Activated naive CD4-positive, alpha-beta T cell treated with anti-CD3 and anti-CD28 coated beads, Interleukin-2, amount 10 ng/mL, durations not matched to agents 5 hours and 36 hours (primary cell): Measurements from ENCODE around the gene GNB1. TPM values are rescaled to one million over a fixed set of nuclear protein-coding genes. Genes with fewer than 3 reads are reported as not detected.

ENCODE experiments used
- total RNA-seq, 2 experiments: library from RNA; stranded (reverse); gene quantifications; one replicate each; pipeline ENCODE4 v1.2.3, GENCODE V29; 2021

GNB1 gene
- total RNA-seq: 100 to 1,000 TPM; 336 to 341 TPM

GRCh38 chr1:1890506-1891348, at the start of gene GNB1:
Gene GNB1 (minus strand): TSS chr1:1891087. CDS start chr1:1825453, 65,634 bp downstream.

GRCh38 chr1:1918901-1919303, 28.0 kb upstream of the GNB1 start, which contains the start of gene TMEM52:
Gene TMEM52 (minus strand): TSS chr1:1919279. CDS start chr1:1919265, 14 bp downstream.

GRCh38 chr1:1914971-1915692, 24.2 kb upstream of the GNB1 start, which contains the start of gene CALML6:
Gene CALML6 (plus strand): TSS chr1:1915260. CDS start chr1:1915281, 21 bp downstream.

GRCh38 chr1:1777950-1778662, 112.8 kb downstream of the GNB1 start, which contains the start of gene NADK:
Gene NADK (minus strand): TSS chr1:1778470. CDS start chr1:1765406, 13,064 bp downstream.

Other genes with a start within 250 kb of the GNB1 start
- gene CDK11B, start 232.1 kb downstream of the GNB1 start, total RNA-seq: 10 to 100 TPM; 33.8 to 34.2 TPM
- gene SLC35E2B, start 198.3 kb downstream of the GNB1 start, total RNA-seq: 10 to 100 TPM; 75.4 to 77.9 TPM
- 10 to 100 TPM; 66.4 to 78.3 TPM for gene CDK11A, start 166.7 kb downstream of the GNB1 start, total RNA-seq
- gene NADK, start 112.6 kb downstream of the GNB1 start, total RNA-seq: 10 to 100 TPM; 62.2 to 63.9 TPM
- under 1 TPM; 0.46 to 0.50 TPM for gene CALML6, start 24.2 kb upstream of the GNB1 start, total RNA-seq
- gene TMEM52, start 28.2 kb upstream of the GNB1 start, total RNA-seq: under 1 TPM in 1 of 2 experiments, not detected in 1; 0.48 TPM
- gene CFAP74, start 112.7 kb upstream of the GNB1 start, total RNA-seq: not detected
- gene GABRD, start 128.3 kb upstream of the GNB1 start, total RNA-seq: under 1 TPM in 1 of 2 experiments, not detected in 1; 0.28 TPM
- gene PRKCZ, start 159.3 kb upstream of the GNB1 start, total RNA-seq: 10 to 100 TPM; 10.3 to 12.8 TPM